Right cardiac atrium (tissue), 5 donors: Measurements from ENCODE around the gene PCGF5. TPM values are rescaled to one million over a fixed set of nuclear protein-coding genes. Genes with fewer than 3 reads are reported as not detected.
"Not testable (repeated sequence)": the region's sequence is repeated elsewhere in the genome, so short reads cannot be mapped to it uniquely, and the experiment has no call there.

Experiments
- ATAC-seq, 2 donors: fragments of 200-7000 bp; cut with Tn5 transposase; one replicate each; pipeline versions ENCODE4 v1.8.0 to v1.9.1; 2020; ENCODE audit warnings: moderate library complexity in 2 of 2, mild to moderate bottlenecking in 1 of 2
- DNase-seq, 3 donors: peaks; one replicate each; pipeline ENCODE4 v3.0.0-alpha.2; 2020
- H3K27ac ChIP-seq: one replicate; pipeline ENCODE4 v1.5.1; 2013; ENCODE audit warnings: mild to moderate bottlenecking, low read length, control low read depth, moderate library complexity
- H3K27me3 ChIP-seq: one replicate; pipeline ENCODE4 v1.6.1; 2013; ENCODE audit not compliant: control insufficient read depth, insufficient read depth
- H3K4me1 ChIP-seq: one replicate; pipeline ENCODE4 v1.6.1; 2013; ENCODE audit warnings: low read length; ENCODE audit not compliant: control insufficient read depth, insufficient read depth
- H3K4me3 ChIP-seq: one replicate; pipeline ENCODE4 v1.5.1; 2013; ENCODE audit warnings: low read length, control low read depth
- H3K9me3 ChIP-seq: one replicate; pipeline ENCODE4 v1.6.1; 2013; ENCODE audit warnings: low read length; ENCODE audit not compliant: control insufficient read depth
- WGBS: extraction: QIAGEN DNeasy Blood & Tissue Kit; methylation state at CpG from one replicate; pipeline ENCODE4 v1.1.7; 2013; 5-methylcytosine and 5-hydroxymethylcytosine counted together
- intact Hi-C, 4 donors: fragments of 100-400 bp; cut with DNase I; formaldehyde crosslinking; loops; one replicate each; pipeline versions ENCODE4 v1.11.0 to v1.14.0; 2022 to 2023
- polyA plus RNA-seq: library from polyadenylated mRNA; stranded (reverse); fragments of 200-250 nt; gene quantifications from one replicate; pipeline ENCODE4 v1.2.3, GENCODE V29; 2013
- total RNA-seq, 4 donors: library from RNA; stranded (reverse); fragmentation: NEBNext Ultra II Directional; extraction: Animal tissue kit (Norgen Biotek cat#: 25700); gene quantifications; one replicate each; pipeline ENCODE4 v1.2.1, GENCODE V29; 2021
- donor health status: healthy with polysubstance abuse.
- donor health status: DM: no; HTN: yes; CAD: no.
- donor health status: DM: no; HTN: no; CAD: no.
- donor health status: DM: no; HTN: yes; CAD: no; lungs with severe emphysema.
- donor health status: DM: yes; HTN: yes; CAD: no.

The PCGF5 gene
- total and polyA plus RNA-seq, 5 donors, result 40.2 to 77.1 (median 56.8) TPM

- no peak overlapping the region for H3K4me3 ChIP-seq
- 91% methylated on average over 1 of the region's 1 CpG for WGBS
- ATAC-seq (no peak), DNase-seq (no peak)
- H3K27me3 ChIP-seq, result no peaks in the 10 kb centered on the region
- no peak overlapping the region for H3K27ac ChIP-seq
- intact Hi-C loops, result no loop called here
- no peaks in the 10 kb centered on the region for H3K9me3 ChIP-seq
- no peaks in the 10 kb centered on the region for H3K4me1 ChIP-seq
Measured at GRCh38 chr10:91307489-91307888, 87.0 kb downstream of the PCGF5 start.

- no peaks in the 10 kb centered on the region for H3K27me3 ChIP-seq
- no peaks in the 10 kb centered on the region for H3K4me1 ChIP-seq
- DNase-seq (no peak), ATAC-seq (no peak)
- no peak overlapping the region for H3K4me3 ChIP-seq
- no peaks in the 10 kb centered on the region for H3K9me3 ChIP-seq
- intact Hi-C loops, result no loop called here
- 87% methylated on average over 3 of the region's 3 CpGs for WGBS
- H3K27ac ChIP-seq, result no peak overlapping the region
Measured at GRCh38 chr10:91309711-91310110, 89.2 kb downstream of the PCGF5 start.

- H3K4me1 ChIP-seq, result no peaks in the 10 kb centered on the region
- H3K27me3 ChIP-seq, result no peaks in the 10 kb centered on the region
- intact Hi-C loops, result no loop called here
Measured at GRCh38 chr10:91311601-91312381, 91.3 kb downstream of the PCGF5 start.

GRCh38 chr10:91312382-91312733 lies 91.9 kb downstream of the PCGF5 start:
- 66% methylated on average over 2 of the region's 2 CpGs for WGBS
- DNase-seq, result no peak
- H3K4me3 ChIP-seq, result no peak overlapping the region
- H3K27ac ChIP-seq, result no peak overlapping the region
- intact Hi-C loops, result no loop called here
- H3K27me3 ChIP-seq, result no peaks in the 10 kb centered on the region
- no peak for ATAC-seq
- no peaks in the 10 kb centered on the region for H3K9me3 ChIP-seq
- no peaks in the 10 kb centered on the region for H3K4me1 ChIP-seq

More at GRCh38 chr10:91311601-91312381, 91.3 kb downstream of the PCGF5 start:
- ATAC-seq, result no peak
- Histone ChIP-seq H3K4me3 (no peak overlapping the region), H3K9me3 (no peaks in the 10 kb centered on the region), H3K27ac (no peak overlapping the region)
- DNase-seq, result no peak

- ATAC-seq (no peak), DNase-seq (no peak)
- Histone ChIP-seq H3K27me3 (no peaks in the 10 kb centered on the region), H3K9me3 (no peaks in the 10 kb centered on the region), H3K4me3 (no peak overlapping the region), H3K27ac (no peak overlapping the region), H3K4me1 (no peaks in the 10 kb centered on the region)
- 53% methylated on average over 6 of the region's 6 CpGs for WGBS
- intact Hi-C loops, result no loop called here
Measured at GRCh38 chr10:91313796-91314485, 93.5 kb downstream of the PCGF5 start.

GRCh38 chr10:91316486-91316885 lies 96.0 kb downstream of the PCGF5 start:
- Histone ChIP-seq H3K4me3 (no peak overlapping the region), H3K4me1 (no peaks in the 10 kb centered on the region), H3K27ac (no peak overlapping the region), H3K9me3 (no peaks in the 10 kb centered on the region), H3K27me3 (no peaks in the 10 kb centered on the region)
- no peak for DNase-seq
- 42% methylated on average over 2 of the region's 2 CpGs for WGBS
- intact Hi-C loops, result no loop called here
- no peak for ATAC-seq

- Histone ChIP-seq H3K27me3 (no peaks in the 10 kb centered on the region), H3K4me1 (no peaks in the 10 kb centered on the region), H3K4me3 (no peak overlapping the region), H3K9me3 (no peaks in the 10 kb centered on the region), H3K27ac (no peak overlapping the region)
- ATAC-seq (no peak), DNase-seq (no peak)
- intact Hi-C loops, result no loop called here
Measured at GRCh38 chr10:91317541-91317940, 97.1 kb downstream of the PCGF5 start.

- Histone ChIP-seq H3K4me3 (no peak overlapping the region), H3K27ac (no peak overlapping the region), H3K9me3 (no peaks in the 10 kb centered on the region), H3K4me1 (no peaks in the 10 kb centered on the region), H3K27me3 (no peaks in the 10 kb centered on the region)
- DNase-seq, result no peak
- no peak for ATAC-seq
- intact Hi-C loops, result no loop called here
- WGBS, result 83% methylated on average over 4 of the region's 4 CpGs
Measured at GRCh38 chr10:91319336-91319735, 98.9 kb downstream of the PCGF5 start.

GRCh38 chr10:91323293-91323905 lies 102.9 kb downstream of the PCGF5 start:
- H3K4me3 ChIP-seq, intact Hi-C loops, ATAC-seq, H3K9me3 ChIP-seq, H3K27me3 ChIP-seq, H3K27ac ChIP-seq, H3K4me1 ChIP-seq: not testable (repeated sequence)
- WGBS, result 96% methylated on average over 44 of the region's 44 CpGs
- peak in 1 of 3 donors; percentile 47 for DNase-seq

- no peak for ATAC-seq
- Histone ChIP-seq H3K27ac (no peak overlapping the region), H3K4me1 (no peaks in the 10 kb centered on the region), H3K27me3 (no peaks in the 10 kb centered on the region), H3K4me3 (no peak overlapping the region), H3K9me3 (no peaks in the 10 kb centered on the region)
- DNase-seq, result no peak
- intact Hi-C loops, result no loop called here
- WGBS, result 90% methylated on average over 4 of the region's 4 CpGs
Measured at GRCh38 chr10:91328320-91328984, 108.0 kb downstream of the PCGF5 start.
